Activated CD4-positive, alpha-beta T cell treated with anti-CD3 and anti-CD28 coated beads for 36 hours (primary cell): ENCODE data around the gene LMO7. TPM values are rescaled to one million over a fixed set of nuclear protein-coding genes. Genes with fewer than 3 reads are reported as not detected.

Experiments used
- ATAC-seq: fragments of 200-7000 bp; cut with Tn5 transposase; one replicate; pipeline ENCODE4 v1.10.0; 2021; ENCODE audit warnings: mild to moderate bottlenecking, moderate library complexity
- CTCF ChIA-PET: fragments of 350-600 bp; sonication (Branson Sonifier 250); formaldehyde crosslinking; loops from one replicate; lab custom pipeline; 2021; ENCODE audit warnings: antibody characterized with exemption; lab: Charles Lee
- POLR2A ChIA-PET: fragments of 350-600 bp; sonication (Branson Sonifier 250); formaldehyde crosslinking; loops from one replicate; lab custom pipeline; 2021; ENCODE audit warnings: antibody characterized with exemption, inconsistent platforms; lab: Charles Lee
- DNase-seq: peaks from one replicate; pipeline ENCODE4 v3.0.0-alpha.2; 2020
- H3K27ac Mint-ChIP-seq: one replicate; pipeline ENCODE4 v1.8.0; 2021; ENCODE audit warnings: mixed read lengths
- H3K27me3 Mint-ChIP-seq: one replicate; pipeline ENCODE4 v1.8.0; 2021; ENCODE audit warnings: mixed read lengths
- H3K36me3 Mint-ChIP-seq: one replicate; pipeline ENCODE4 v1.8.0; 2021; ENCODE audit warnings: low read depth, mixed read lengths
- H3K4me1 Mint-ChIP-seq: one replicate; pipeline ENCODE4 v1.8.0; 2021; ENCODE audit warnings: mixed read lengths
- H3K4me3 Mint-ChIP-seq: one replicate; pipeline ENCODE4 v1.8.0; 2021; ENCODE audit warnings: mild to moderate bottlenecking, moderate library complexity, mixed read lengths
- H3K9me3 Mint-ChIP-seq: one replicate; pipeline ENCODE4 v1.8.0; 2021; ENCODE audit warnings: low read depth, mixed read lengths
- intact Hi-C, 2 experiments: fragments of 100-400 bp; cut with DNase I in 1 of 2; cut with micrococcal nuclease in 1 of 2; formaldehyde crosslinking; loops; one replicate each; pipeline versions ENCODE4 v1.14.2 to v1.15.1; 2022 to 2024; cut with DNase I, micrococcal nuclease
- total RNA-seq, 2 experiments: library from RNA; stranded (reverse); gene quantifications; one replicate each; pipeline ENCODE4 v1.2.3, GENCODE V29; 2021

The LMO7 gene
- total RNA-seq, 2 experiments from 2014 or later = 11.7 to 15.5 TPM

DNA sequence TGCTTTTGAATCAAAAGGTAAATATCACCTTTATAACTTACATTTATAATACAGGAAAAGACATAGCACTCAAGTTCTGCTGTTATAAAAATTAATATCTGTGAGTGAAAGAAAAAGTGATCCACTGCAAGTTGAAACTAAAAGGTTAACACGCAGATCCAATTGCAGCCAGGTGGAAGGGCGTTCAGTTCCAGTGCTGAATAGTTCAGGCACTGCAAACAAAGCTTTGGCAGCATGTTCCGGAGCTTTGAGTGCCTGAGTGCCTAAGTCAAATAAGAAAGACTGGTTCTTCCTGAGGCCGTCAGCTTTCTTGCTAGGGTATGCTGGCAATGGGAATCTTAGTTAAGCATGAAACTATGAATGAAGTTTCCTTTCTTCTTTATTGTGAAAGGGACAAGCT, 200.3 kb downstream of the LMO7 start:
- POLR2A ChIA-PET = no interaction called here
- intact Hi-C loops = no loop called here

DNA sequence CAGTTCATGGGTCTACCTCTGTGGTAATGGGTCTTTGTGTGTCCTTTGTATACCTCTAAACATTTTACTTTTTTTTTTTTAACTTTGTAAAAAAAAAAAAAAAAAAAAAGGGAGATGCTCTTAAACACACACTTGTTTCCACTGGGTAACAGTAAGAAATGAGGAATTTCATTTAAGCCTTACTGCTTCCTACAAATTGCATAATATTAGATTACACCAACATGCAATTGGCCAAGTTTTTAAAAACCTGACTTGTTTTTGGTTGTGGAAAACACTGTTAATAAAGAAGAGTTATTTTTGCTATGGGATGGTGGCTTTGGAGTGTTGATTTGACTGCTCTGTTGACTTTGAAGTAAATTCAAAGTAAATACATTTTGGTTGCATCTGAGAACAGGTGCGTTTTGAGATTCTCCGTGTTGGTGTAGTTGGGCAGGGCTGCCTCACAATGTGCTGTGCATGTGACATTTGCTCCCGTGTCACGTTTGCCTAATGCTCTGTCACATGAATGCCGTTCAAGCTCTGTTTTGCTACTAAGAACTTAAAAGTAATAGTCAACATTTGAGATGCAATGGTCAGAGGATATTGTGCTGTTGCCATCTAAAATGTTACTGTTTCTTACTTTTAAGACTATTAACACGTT, 202.4 kb downstream of the LMO7 start:
- CTCF ChIA-PET = interaction anchor here (0.6 to 2.7 kb wide), 2 partner anchors 37 to 143 kb away, joined by 4 to 8 read pairs; no protein-coding TSS in a partner anchor
- POLR2A ChIA-PET = no interaction called here
- no peaks in the 10 kb centered on the region for H3K27me3 Mint-ChIP-seq
- intact Hi-C loops = no loop called here
- no peak overlapping the region for H3K4me3 Mint-ChIP-seq
- peaks cover 7% of the 10 kb centered on the region for H3K9me3 Mint-ChIP-seq
- no peak for ATAC-seq
- H3K36me3 Mint-ChIP-seq = peaks cover 35% of the 10 kb centered on the region
- H3K27ac Mint-ChIP-seq = no peak overlapping the region
- DNase-seq = no peak
- peaks cover 15% of the 10 kb centered on the region for H3K4me1 Mint-ChIP-seq

More for the DNA sequence above, 200.3 kb downstream of the LMO7 start:
- no peak overlapping the region for H3K27ac Mint-ChIP-seq
- peaks cover 19% of the 10 kb centered on the region for H3K36me3 Mint-ChIP-seq
- CTCF ChIA-PET = interaction anchor here (0.8 to 1.8 kb wide), 4 partner anchors 8 to 149 kb away, joined by 3 to 5 read pairs (median 4); no protein-coding TSS in a partner anchor
- ATAC-seq = no peak
- DNase-seq = no peak
- peaks cover 7% of the 10 kb centered on the region for H3K4me1 Mint-ChIP-seq
- H3K27me3 Mint-ChIP-seq = no peaks in the 10 kb centered on the region
- no peak overlapping the region for H3K4me3 Mint-ChIP-seq
- H3K9me3 Mint-ChIP-seq = peaks cover under 1% of the 10 kb centered on the region

DNA sequence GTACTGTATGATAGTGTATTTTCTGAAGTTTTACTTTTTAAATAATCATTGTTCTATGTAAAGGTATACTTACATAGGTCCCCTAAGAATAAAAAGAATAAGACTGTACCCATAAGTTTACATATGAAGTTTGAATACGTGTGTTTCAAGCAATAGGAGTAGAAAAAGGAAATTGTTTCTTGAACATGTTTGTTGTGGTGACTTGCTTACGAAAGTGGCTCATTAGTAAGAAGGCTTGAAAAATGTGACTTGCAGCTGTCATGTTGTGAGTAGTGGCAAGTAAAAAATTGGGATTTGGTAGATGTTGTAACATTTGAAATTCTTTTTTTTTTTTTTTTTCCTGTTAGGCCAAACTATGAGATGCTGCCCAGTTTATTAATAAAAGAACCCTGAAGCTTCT, 203.3 kb downstream of the LMO7 start:
- no peak overlapping the region for H3K27ac Mint-ChIP-seq
- H3K36me3 Mint-ChIP-seq = peaks cover 32% of the 10 kb centered on the region
- ATAC-seq (no peak), DNase-seq (no peak)
- H3K9me3 Mint-ChIP-seq = peaks cover 7% of the 10 kb centered on the region
- POLR2A ChIA-PET = interaction anchor here (0.7 kb wide), 1 partner anchor 78 kb away, joined by 3 read pairs; no protein-coding TSS in a partner anchor
- no peaks in the 10 kb centered on the region for H3K27me3 Mint-ChIP-seq
- CTCF ChIA-PET = interaction anchor here (0.6 to 2.7 kb wide), 5 partner anchors 12 to 154 kb away, joined by 3 to 8 read pairs (median 3); no protein-coding TSS in a partner anchor
- intact Hi-C loops = no loop called here
- peaks cover 15% of the 10 kb centered on the region for H3K4me1 Mint-ChIP-seq
- H3K4me3 Mint-ChIP-seq = no peak overlapping the region

DNA sequence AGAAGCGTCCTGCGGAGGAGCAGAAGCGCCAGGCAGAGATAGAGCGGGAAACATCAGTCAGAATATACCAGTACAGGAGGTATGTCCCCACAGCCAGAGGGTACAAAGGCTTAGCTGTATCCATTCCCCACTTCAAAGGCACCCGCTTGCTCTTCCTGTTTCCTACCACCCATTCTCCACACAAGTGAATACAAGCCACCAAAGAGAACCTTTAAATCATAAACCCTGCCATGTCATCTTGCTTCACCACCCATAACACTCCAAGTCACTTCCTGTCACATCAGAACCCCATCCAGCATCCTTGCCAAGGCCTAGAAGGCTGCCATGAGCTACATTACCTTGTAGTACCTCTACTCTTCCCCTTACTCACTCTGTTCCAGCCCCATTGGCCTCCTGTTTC, 205.8 kb downstream of the LMO7 start:
- POLR2A ChIA-PET = no interaction called here

DNA sequence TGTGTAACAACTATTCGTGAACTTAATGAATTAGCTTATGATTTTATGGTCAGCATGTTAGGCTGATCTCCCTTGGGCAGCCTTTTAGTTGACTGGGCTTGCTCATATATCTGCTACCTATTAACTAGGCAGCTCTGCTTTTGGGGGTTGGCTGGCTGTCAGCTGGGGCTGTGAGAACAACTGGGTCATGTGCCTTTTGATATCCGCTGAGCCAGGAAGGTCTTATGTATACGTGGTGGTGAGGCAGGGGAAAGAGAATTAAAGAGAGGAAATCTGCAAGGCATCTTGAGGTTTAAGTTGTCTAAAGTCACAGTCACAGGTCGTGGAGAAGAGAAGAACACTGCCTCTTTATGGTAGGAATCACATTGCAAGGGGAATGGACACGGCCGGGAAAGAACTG, 206.9 kb downstream of the LMO7 start:
- intact Hi-C loops = no loop called here
- Mint-ChIP-seq H3K9me3 (peaks cover 7% of the 10 kb centered on the region), H3K27me3 (no peaks in the 10 kb centered on the region), H3K36me3 (peaks cover 27% of the 10 kb centered on the region), H3K4me3 (no peak overlapping the region), H3K4me1 (peaks cover 20% of the 10 kb centered on the region), H3K27ac (no peak overlapping the region)
- ChIA-PET POLR2A (no interaction called here), CTCF (interaction anchor here (0.7 to 1.9 kb wide), 3 partner anchors 19 to 147 kb away, joined by 3 to 7 read pairs (median 5); no protein-coding TSS in a partner anchor)
- ATAC-seq (no peak), DNase-seq (no peak)

More for the DNA sequence above, 205.8 kb downstream of the LMO7 start:
- peaks cover 15% of the 10 kb centered on the region for H3K4me1 Mint-ChIP-seq
- intact Hi-C loops = no loop called here
- H3K9me3 Mint-ChIP-seq = peaks cover 7% of the 10 kb centered on the region
- peaks cover 32% of the 10 kb centered on the region for H3K36me3 Mint-ChIP-seq
- CTCF ChIA-PET = interaction anchor here (1.0 to 1.9 kb wide), 4 partner anchors 10 to 1062 kb away, joined by 3 to 7 read pairs (median 4); no protein-coding TSS in a partner anchor
- ATAC-seq (peak; percentile 51), DNase-seq (peak; percentile 12)
- H3K27me3 Mint-ChIP-seq = no peaks in the 10 kb centered on the region
- H3K4me3 Mint-ChIP-seq = no peak overlapping the region
- H3K27ac Mint-ChIP-seq = peak overlapping the region; percentile 64

DNA sequence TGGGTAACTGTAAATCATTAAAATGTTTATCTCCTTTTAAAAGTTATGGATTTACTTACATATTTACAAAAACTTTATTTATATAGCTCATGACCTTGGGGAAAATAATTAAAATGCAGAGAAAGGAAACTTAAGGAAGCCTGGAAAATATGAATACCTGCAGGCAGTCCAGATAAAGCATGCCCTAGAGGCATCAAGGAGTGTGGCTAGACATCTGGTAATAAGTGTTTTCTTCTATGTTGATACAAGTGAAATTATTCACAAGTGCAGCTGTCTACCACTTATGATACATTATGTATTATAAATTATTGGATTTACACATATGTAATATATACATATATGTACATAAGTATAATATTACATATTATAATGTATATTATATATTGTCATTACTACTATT, 207.9 kb downstream of the LMO7 start:
- H3K36me3 Mint-ChIP-seq = peaks cover 28% of the 10 kb centered on the region
- ATAC-seq (no peak), DNase-seq (no peak)
- CTCF ChIA-PET = interaction anchor here (0.7 kb wide), 1 partner anchor 18 kb away, joined by 3 read pairs; no protein-coding TSS in a partner anchor
- H3K27ac Mint-ChIP-seq = no peak overlapping the region
- peaks cover 7% of the 10 kb centered on the region for H3K9me3 Mint-ChIP-seq
- no peaks in the 10 kb centered on the region for H3K27me3 Mint-ChIP-seq
- H3K4me1 Mint-ChIP-seq = peaks cover 18% of the 10 kb centered on the region
- POLR2A ChIA-PET = no interaction called here
- intact Hi-C loops = no loop called here
- H3K4me3 Mint-ChIP-seq = no peak overlapping the region

DNA sequence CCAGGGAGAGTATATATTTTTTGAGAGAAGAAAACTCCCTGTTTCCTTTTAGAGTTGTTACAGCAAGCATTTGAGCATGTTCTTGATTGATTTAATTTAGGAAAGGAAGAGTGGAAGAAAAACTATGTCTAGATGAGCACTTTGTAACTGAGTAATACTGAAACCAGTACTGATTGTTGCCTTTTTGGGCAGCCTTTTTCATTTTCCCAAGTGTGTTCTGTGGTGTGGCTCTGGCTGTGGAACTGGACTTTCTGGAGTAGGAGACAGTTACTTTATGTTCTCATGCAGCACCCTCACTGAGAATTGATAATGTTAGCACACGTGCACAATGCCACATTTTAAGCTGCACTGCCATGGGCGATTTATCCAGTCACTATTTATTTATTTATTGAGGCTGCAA, 211.5 kb downstream of the LMO7 start:
- POLR2A ChIA-PET = no interaction called here
- DNase-seq (no peak), ATAC-seq (no peak)
- Mint-ChIP-seq H3K4me3 (no peak overlapping the region), H3K9me3 (peaks cover 4% of the 10 kb centered on the region), H3K27me3 (no peaks in the 10 kb centered on the region), H3K27ac (no peak overlapping the region), H3K4me1 (peaks cover 5% of the 10 kb centered on the region), H3K36me3 (peaks cover 20% of the 10 kb centered on the region)
- intact Hi-C loops = no loop called here
- CTCF ChIA-PET = no interaction called here

DNA sequence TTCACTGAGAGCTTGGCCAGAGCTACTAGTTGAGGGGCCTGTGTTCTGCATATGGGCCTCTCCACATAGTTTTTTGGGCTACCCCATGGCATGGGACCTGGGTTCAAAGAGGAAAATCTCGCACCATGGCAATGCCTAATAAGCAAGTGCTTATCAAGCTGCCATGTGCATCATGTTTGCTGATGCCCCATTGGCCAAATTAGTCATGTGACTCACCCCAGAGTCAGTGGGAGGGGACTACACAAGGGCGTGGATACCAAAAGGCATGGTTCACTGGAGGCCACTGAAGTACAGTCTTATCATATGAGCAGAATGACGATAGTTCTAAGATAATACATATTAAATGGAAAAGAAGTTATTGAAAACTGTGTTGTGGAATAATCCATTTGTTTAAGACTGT, 214.8 kb downstream of the LMO7 start:
- Mint-ChIP-seq H3K27ac (no peak overlapping the region), H3K4me1 (peaks cover 5% of the 10 kb centered on the region), H3K36me3 (peaks cover 22% of the 10 kb centered on the region), H3K9me3 (no peaks in the 10 kb centered on the region), H3K27me3 (no peaks in the 10 kb centered on the region), H3K4me3 (no peak overlapping the region)
- ChIA-PET POLR2A (no interaction called here), CTCF (interaction anchor here (1.5 to 1.7 kb wide), 3 partner anchors 14 to 26 kb away, joined by 3 to 5 read pairs (median 4); no protein-coding TSS in a partner anchor)
- ATAC-seq (no peak), DNase-seq (no peak)
- intact Hi-C loops = no loop called here

DNA sequence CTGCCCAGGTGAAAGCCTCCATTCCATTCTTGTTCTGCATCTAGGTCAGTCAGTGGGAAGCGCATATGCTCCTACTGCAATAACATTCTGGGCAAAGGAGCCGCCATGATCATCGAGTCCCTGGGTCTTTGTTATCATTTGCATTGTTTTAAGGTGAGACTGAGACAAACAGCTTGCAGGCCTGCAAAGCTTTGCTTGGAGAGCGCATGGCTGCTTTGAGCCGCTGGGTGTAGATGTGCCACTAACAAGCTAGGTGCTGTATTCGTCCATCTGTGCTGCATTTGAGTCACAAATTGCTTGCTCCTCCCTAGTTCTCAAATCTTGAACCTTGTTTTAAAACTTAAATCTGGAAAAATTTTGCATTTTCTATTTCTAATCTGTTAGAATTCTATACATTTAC, 219.1 kb downstream of the LMO7 start:
- ATAC-seq = no peak
- Mint-ChIP-seq H3K27me3 (no peaks in the 10 kb centered on the region), H3K4me1 (no peaks in the 10 kb centered on the region), H3K9me3 (no peaks in the 10 kb centered on the region), H3K27ac (no peak overlapping the region), H3K4me3 (no peak overlapping the region), H3K36me3 (peaks cover 15% of the 10 kb centered on the region)
- POLR2A ChIA-PET = no interaction called here
- intact Hi-C loops = no loop called here
- CTCF ChIA-PET = interaction anchor here (0.6 to 4.9 kb wide), 6 partner anchors 13 to 1663 kb away, joined by 3 to 22 read pairs (median 4); no protein-coding TSS in a partner anchor
- no peak for DNase-seq

DNA sequence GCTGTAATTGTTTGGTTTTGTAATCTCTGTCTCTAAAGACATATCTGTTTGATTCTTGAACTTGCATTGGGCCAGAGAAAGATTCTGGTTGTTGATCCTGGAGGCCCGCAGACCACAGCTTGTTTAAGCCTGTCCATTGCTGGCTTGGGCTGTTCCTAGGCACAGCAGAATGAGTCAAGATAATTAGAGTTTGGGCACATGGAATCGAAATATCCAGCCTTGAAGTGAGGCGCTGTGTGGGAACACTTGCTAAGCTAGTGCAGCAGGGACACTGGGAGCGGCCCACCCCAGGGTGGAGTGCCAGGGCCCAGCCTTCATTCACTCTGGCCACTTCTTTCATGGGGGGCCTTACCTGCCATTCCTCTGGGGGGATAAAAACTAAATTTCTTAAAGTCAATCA, 219.7 kb downstream of the LMO7 start:
- Mint-ChIP-seq H3K4me3 (no peak overlapping the region), H3K27me3 (no peaks in the 10 kb centered on the region), H3K36me3 (peaks cover 10% of the 10 kb centered on the region), H3K9me3 (no peaks in the 10 kb centered on the region), H3K27ac (no peak overlapping the region), H3K4me1 (no peaks in the 10 kb centered on the region)
- DNase-seq = no peak
- POLR2A ChIA-PET = interaction anchor here (0.6 kb wide), 1 partner anchor 152 kb away, joined by 3 read pairs; no protein-coding TSS in a partner anchor
- intact Hi-C loops = no loop called here
- ATAC-seq = no peak
- CTCF ChIA-PET = interaction anchor here (0.6 to 4.9 kb wide), 5 partner anchors 14 to 1664 kb away, joined by 3 to 22 read pairs (median 3); no protein-coding TSS in a partner anchor

DNA sequence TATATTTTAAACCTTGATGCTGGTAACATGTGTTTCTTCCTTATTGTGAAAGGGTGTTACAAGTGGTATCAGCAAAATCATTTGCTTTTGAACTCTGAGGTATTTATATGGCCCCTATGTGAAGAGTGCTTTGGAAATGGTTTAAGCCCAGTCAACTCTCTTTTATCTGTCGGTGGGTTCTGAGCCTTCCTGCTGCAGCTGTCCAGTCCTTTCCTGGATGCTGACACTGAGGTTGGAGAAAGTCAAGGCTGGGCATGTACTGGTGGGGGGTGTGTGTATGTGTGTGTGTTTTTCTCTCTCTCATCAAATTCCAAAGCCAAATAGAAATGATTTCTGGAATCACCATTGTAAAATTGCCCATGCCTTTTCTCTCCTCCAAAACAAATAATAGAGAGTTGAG, 221.2 kb downstream of the LMO7 start:
- Mint-ChIP-seq H3K36me3 (peaks cover 9% of the 10 kb centered on the region), H3K9me3 (no peaks in the 10 kb centered on the region), H3K4me3 (no peak overlapping the region), H3K4me1 (no peaks in the 10 kb centered on the region), H3K27me3 (no peaks in the 10 kb centered on the region), H3K27ac (no peak overlapping the region)
- no peak for DNase-seq
- intact Hi-C loops = no loop called here
- CTCF ChIA-PET = interaction anchor here (1.1 to 4.9 kb wide), 2 partner anchors 13 to 20 kb away, joined by 3 to 22 read pairs; no protein-coding TSS in a partner anchor
- no peak for ATAC-seq
- POLR2A ChIA-PET = no interaction called here
